ENCODE measurements around the gene CNTLN.
"Not testable (repeated sequence)": the region's sequence is repeated elsewhere in the genome, so short reads cannot be mapped to it uniquely, and the experiment has no call there.

The CNTLN gene

GRCh38 chr9:17315341-17315740 lies 180.5 kb downstream of the CNTLN start:
- no peak for DNase-seq

GRCh38 chr9:17318821-17319320 lies 184.0 kb downstream of the CNTLN start:
- no peak for DNase-seq

DNA sequence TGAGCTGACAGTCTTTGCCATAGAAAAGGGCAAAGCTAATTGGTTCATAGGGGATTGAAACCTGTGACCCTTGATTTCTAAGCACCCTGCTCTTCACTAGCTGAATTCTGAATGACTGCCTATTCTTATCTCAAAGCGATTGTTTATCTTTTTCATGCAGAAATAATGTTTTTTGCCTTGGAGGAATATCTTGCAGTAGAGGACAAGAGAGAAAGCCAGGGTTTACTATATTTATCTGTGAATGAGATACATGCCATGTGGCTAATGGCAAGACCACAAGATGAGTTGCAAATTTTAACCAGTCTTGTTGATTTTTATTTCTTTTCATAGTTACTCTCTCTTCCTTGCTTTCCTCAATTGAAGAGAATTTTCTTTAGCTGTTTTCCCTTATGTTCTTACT lies 185.0 kb downstream of the CNTLN start:
- no peak for DNase-seq

GRCh38 chr9:17322882-17323864 lies 188.3 kb downstream of the CNTLN start:
- no peak for DNase-seq

DNA sequence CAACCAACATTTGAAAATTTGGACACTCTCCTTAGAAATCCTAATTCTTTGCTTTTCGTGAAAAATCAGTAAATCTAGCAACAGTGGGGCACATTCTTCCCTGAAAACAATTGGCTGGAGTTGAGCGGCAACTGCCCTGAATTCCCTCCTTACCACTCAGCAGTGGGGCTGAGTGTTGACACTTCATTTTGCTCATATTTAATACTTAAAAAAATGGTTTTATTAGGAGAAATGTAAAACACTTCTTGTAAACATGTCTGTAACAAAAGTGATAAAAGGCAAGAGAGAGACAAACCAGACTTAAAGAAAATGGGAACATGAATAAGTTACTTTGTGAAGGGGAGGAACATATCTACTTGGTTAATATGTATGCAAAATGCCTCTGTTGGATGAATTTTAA lies 193.5 kb downstream of the CNTLN start:
- no peak for DNase-seq

DNA sequence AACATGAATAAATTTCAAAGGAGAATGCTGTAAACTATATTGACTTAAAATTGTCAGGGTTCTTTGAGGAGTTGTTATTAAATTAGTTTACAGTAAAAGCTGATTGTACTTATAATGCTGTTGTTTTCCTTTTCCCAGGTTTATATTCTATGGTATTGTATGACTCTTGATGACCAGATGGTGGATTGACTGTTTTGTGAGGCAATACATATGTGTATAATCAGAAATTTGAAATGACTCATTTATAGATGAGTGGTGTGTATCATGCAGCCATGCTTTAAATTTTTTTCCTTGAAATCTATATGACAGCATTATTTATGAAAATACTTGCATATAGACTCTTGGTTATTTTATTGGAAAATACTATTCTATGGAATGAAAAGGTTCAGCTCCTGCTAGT lies 195.3 kb downstream of the CNTLN start:
- no peak for DNase-seq

GRCh38 chr9:17332115-17332514 lies 197.3 kb downstream of the CNTLN start:
- no peak for DNase-seq

DNA sequence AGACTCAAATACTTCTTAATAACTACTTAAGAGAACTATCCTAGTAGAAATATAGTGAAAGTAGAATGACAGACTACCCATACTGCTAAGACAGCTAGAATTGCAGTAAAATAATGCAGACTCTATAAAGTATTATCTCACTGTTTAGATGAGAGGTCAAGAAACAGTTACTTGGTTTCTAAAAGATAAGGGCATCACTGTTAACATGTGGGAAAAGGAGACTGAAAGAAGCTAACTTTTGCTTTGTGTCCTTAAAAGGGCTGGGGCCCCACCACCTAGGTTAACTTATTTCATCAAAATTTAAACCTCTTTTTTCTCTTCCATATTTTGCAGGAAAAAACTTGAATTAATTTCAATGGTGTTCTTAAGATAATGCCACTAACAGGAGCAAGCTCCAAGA lies 204.3 kb downstream of the CNTLN start:
- no peak for DNase-seq

- no peak for DNase-seq
Measured at GRCh38 chr9:17342696-17343095, 207.9 kb downstream of the CNTLN start.

DNA sequence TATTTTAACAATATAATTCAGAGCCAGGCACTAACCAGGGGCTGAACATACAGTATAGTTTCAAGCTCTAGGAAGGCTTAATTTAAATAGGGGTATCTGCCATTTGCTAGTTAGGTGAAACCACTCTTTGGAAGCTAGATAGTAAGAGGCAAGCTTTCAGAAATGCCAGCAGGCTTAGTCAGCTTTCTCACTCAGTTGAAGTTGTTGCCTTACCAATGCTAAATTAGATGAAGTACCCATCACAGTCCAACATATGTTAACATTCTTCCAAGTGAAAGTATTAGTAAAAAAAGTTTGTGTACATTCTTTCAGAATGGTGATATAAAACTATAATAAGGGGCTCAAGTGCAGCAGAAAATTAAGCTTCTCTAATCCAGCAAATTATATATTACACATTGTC lies 215.0 kb downstream of the CNTLN start:
- no peak for DNase-seq

GRCh38 chr9:17354006-17354405 lies 219.2 kb downstream of the CNTLN start:
- not testable (repeated sequence) for DNase-seq

GRCh38 chr9:17361378-17361777 lies 226.5 kb downstream of the CNTLN start:
- no peak for DNase-seq

- DNase-seq = no peak
Measured at GRCh38 chr9:17367035-17367434, 232.2 kb downstream of the CNTLN start.

DNA sequence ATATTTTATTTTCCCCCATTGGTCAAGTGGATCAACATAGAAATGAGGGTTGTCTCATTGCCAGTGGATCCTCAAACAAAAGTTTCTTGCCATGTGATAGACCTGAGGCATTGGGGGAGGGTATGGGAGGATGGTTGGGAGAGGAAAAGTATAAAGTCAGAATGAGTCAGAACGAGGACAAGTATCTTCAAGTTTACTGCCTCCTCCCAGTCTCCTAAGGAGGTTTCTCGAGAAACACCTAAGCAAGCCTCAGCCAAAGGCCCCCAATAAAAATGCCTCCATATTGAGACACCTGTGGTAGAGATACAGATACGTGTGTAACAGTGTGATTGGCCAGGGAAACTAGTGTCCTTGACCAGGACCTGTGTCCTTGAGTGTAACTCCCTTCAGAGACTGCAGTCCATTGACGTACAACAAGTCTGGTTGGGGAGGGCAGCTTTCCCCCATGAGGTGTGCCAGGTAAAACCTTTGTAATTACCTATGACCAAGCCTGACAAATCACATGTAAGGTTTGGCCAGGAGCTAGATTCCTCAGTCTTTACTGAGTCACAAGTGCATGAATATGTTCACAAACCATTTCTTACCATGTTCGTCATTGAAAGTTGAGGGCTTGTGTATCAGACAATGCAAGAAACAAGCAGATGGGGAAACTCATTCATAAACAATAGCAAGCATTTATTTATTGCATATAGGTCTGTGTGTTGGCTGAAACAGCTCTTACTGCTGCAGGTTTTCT lies 245.5 kb downstream of the CNTLN start:
- DNase-seq = no peak

DNA sequence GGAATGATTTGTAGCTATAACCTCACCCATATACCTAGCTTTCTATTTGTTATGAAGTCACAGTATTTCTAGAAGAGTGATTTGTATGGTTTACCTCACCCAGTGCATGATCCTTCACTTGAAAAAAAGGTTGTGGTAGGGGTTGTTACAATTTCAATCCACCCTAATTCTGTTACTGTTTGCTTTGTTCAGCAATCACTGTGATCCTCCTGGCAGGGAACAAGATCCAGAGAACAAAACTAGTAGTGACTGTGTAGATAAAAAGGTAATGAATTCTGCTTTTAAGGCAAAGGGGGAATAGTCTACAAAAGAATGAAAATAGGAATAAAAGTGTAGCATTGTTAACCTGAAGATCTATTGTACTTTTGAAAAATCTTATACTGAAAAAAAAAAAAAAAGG lies 252.7 kb downstream of the CNTLN start:
- no peak for DNase-seq

DNA sequence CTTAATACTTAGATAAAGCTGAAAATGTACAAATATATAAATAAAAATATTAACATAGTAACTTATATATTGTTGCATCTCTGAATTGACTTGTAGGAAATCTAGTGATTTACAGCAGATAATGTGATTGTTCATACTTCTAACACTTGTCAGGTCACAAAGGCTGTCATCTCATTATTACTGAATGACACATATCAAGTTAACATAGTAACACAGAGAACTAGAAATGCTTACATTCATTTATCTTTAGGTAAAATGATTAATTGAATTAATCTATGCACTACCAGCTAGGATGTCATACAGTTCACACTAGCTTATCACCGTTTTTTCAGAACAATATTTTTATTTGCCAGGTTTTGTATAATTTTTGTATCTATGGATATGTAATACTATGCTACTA lies 254.2 kb downstream of the CNTLN start:
- no peak for DNase-seq

- DNase-seq = no peak
Measured at GRCh38 chr9:17394881-17395510, 260.2 kb downstream of the CNTLN start.

GRCh38 chr9:17397166-17397728 lies 262.4 kb downstream of the CNTLN start:
- DNase-seq = not testable (repeated sequence)

DNA sequence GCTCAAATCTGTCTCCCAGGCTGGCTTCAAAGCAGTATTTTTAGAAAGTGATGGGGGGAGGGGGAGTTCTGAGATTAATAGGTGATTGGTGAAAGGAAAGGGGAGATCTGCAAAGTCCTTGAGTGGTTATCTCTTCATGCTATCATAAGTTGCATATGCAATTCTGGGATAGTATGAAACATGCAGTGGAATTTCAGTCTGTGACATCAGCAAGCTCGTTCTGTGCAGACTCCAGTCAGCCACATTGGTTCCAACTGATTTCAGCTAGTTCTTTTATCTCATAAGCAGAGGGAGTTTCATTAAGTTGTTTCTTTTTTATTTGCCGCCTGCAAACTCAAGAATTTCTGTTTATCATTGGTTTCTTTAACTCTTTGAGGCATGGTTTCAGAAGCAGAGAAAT lies 263.5 kb downstream of the CNTLN start:
- DNase-seq = no peak

DNA sequence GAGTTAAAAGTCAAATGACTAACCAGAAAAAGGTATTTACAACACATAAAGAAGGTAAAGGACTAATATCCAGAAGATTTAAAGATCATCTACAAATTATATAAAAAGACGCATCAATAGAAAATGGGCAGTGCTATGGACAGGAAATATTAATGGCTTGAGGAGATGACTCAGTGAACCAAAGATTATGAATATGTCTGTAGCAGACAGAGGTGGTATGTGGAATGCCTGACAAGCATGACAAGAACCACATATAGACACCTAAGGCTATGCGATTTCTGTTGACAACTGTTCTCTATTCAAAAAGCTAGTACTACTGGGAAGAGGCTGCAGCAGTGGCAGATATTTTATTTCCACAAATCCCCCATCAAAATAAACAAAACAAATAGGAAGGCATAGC lies 267.0 kb downstream of the CNTLN start:
- no peak for DNase-seq

DNA sequence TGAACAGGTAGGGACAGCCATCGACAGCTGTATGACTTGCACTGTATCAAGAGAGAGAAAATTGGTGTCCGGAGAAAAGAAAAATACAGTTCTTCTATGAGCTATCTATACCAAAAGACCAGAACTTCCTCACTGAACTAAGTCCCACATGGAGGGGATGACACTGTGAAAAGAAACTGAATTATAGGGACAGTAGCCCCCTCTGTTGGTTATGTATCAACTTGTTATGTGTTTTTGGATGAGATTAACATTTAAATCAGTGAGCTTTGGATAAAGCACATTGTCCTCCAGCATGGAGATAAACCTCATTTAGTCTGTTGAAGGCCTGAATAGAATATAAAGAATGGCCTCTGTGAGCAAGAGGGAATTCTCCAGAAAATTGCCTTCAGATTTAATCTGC lies 267.5 kb downstream of the CNTLN start:
- no peak for DNase-seq

DNA sequence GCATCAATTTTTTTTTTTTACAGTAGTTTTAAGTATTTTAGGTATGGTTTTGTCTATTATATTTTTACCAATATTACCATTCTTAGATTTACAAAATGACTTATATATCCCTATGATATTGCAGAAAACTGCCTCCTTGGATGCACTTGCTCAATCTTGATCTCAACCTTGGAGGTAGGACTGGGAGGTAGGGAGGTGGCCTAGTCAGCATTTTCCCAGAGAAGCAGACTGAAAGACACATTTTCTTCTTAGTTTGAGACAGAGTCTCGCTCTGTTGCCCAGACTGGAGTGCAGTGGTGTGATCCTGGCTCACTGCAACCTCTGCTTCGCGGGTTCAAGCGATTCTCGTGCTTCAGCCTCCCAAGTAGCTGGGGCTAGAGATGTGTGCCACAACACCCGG lies 268.7 kb downstream of the CNTLN start:
- no peak for DNase-seq

DNA sequence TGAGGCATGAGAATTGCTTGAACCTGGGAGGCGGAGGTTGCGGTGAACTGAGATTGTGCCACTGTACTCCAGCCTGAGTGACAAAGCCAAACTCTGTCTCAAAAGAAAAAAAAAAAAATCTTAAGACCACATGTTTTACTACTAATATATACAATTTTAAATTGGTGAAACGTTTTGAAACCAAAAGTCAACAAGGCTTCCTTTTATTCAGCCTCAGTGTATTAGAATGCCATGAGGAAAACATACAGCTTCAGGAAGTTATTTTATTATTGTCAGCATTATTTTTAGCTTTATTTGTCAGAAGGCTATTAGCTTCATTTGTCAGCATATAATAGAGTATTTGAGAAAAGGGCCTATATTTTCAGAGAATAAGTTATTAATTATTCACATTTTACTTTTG lies 280.1 kb downstream of the CNTLN start:
- no peak for DNase-seq
